HEK293T (cell line): ENCODE data around the gene RNF112.

Experiments
- CTCF ChIA-PET: fragments of 350-600 bp; formaldehyde crosslinking; extraction: SDS; loops from one replicate; lab custom pipeline; 2021; ENCODE audit warnings: antibody characterized with exemption, inconsistent platforms; lab: Yijun Ruan, JAX
- POLR2A ChIA-PET: fragments of 350-600 bp; formaldehyde crosslinking; extraction: SDS; loops from one replicate; lab custom pipeline; 2020; ENCODE audit warnings: antibody characterized with exemption, inconsistent platforms; lab: Yijun Ruan, JAX
- DNase-seq: peaks from one replicate; pipeline ENCODE4 v3.0.0; 2012; ENCODE audit warnings: mixed read lengths; ENCODE audit errors: extremely low spot score
- ARNT ChIP-seq: fragments of 450-650 bp; IDR thresholded peaks from 2 replicates; pipeline ENCODE4 v1.6.1; 2017; ENCODE audit warnings: mild to moderate bottlenecking
- BHLHE40 ChIP-seq: fragments of 450-650 bp; IDR thresholded peaks from 2 replicates; pipeline ENCODE4 v1.6.1; 2016; ENCODE audit warnings: mild to moderate bottlenecking, moderate library complexity, borderline replicate concordance
- CTBP1 ChIP-seq: fragments of 450-650 bp; IDR thresholded peaks from 2 replicates; pipeline ENCODE4 v1.6.1; 2016; ENCODE audit warnings: borderline replicate concordance
- ELF4 ChIP-seq: fragments of 450-650 bp; IDR thresholded peaks from 2 replicates; pipeline ENCODE4 v1.6.1; 2017; ENCODE audit warnings: antibody characterized with exemption
- FOXA1 ChIP-seq: fragments of 450-650 bp; IDR thresholded peaks from 2 replicates; pipeline ENCODE4 v1.6.1; 2016; ENCODE audit warnings: mild to moderate bottlenecking
- FOXK2 ChIP-seq: fragments of 450-650 bp; IDR thresholded peaks from 2 replicates; pipeline ENCODE4 v1.6.1; 2016; ENCODE audit warnings: mild to moderate bottlenecking
- FOXM1 ChIP-seq: fragments of 450-650 bp; IDR thresholded peaks from 2 replicates; pipeline ENCODE4 v1.6.1; 2017; ENCODE audit warnings: mild to moderate bottlenecking, borderline replicate concordance
- HDGF ChIP-seq: fragments of 450-650 bp; IDR thresholded peaks from 2 replicates; pipeline ENCODE4 v1.6.1; 2017; ENCODE audit warnings: antibody characterized with exemption, borderline replicate concordance
- L3MBTL2 ChIP-seq: fragments of 450-650 bp; conservative IDR thresholded peaks from 2 replicates; pipeline ENCODE4 v1.6.1; 2016; ENCODE audit warnings: mild to moderate bottlenecking
- LEF1 ChIP-seq: fragments of 450-650 bp; IDR thresholded peaks from 2 replicates; pipeline ENCODE4 v1.6.1; 2017; ENCODE audit warnings: mild to moderate bottlenecking, borderline replicate concordance
- NFRKB ChIP-seq: fragments of 450-650 bp; IDR thresholded peaks from 2 replicates; pipeline ENCODE4 v1.6.1; 2016; ENCODE audit warnings: mild to moderate bottlenecking, moderate library complexity
- PKNOX1 ChIP-seq: fragments of 450-650 bp; IDR thresholded peaks from 2 replicates; pipeline ENCODE4 v1.6.1; 2016
- SP1 ChIP-seq: fragments of 450-650 bp; IDR thresholded peaks from 2 replicates; pipeline ENCODE4 v1.6.1; 2017
- SUZ12 ChIP-seq: fragments of 450-650 bp; IDR thresholded peaks from 2 replicates; pipeline ENCODE4 v1.6.1; 2016; ENCODE audit warnings: mild to moderate bottlenecking
- TARDBP ChIP-seq: fragments of 450-650 bp; IDR thresholded peaks from 2 replicates; pipeline ENCODE4 v1.6.1; 2016
- ZNF384 ChIP-seq: fragments of 450-650 bp; IDR thresholded peaks from 2 replicates; pipeline ENCODE4 v1.6.1; 2016

RNF112 gene

DNA sequence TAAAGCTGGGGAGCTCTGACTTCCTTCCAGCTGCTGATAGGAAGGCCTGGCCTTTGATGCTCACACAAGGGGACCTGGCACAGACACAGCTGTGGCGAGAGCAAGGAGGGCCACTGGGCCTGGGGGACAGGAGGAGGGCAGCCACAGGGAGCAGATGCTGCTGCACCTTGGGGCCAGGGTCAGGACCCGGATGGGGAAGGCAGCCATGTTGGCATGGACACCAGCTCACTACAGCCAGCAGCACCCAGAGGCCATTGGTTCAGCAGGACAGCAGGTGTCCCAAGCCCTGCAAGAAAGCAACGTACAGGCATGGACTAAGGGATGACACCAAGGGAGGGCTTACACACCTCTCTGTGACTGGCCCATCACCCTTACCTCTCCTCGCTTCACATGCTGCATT, 8.0 kb upstream of the RNF112 start:
- no peak for DNase-seq
- CTCF ChIA-PET = no interaction called here
- POLR2A ChIA-PET = interaction anchor here (1.4 to 3.6 kb wide), 2 partner anchors 17 to 25 kb away, joined by 3 to 26 read pairs; partner anchors contain the start of gene MAPK7
- TF ChIP-seq FOXK2 = no peak
- TF ChIP-seq SP1 = no peak
- no peak for TF ChIP-seq HDGF
- no peak for TF ChIP-seq ZNF384
- TF ChIP-seq SUZ12 = no peak
- TF ChIP-seq CTBP1 = no peak
- TF ChIP-seq BHLHE40 = no peak

DNA sequence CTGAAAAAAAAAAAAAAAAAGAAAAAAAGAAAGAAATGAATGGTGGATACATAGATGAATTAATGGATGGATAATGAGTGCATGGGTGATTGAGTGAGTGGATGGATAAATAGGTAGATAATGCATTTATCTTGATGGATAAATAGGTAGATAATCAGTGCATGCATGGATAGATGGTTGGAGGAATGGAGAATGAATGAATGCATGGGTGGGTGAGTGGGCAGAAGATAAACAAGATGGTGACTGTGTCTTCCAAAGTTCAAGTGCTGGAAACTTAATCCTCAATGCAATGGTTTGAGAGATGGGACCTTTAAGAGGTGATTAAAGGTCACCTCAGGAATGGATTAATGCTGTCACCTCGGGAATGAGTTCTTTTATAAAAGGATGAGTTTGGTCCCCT, 6.8 kb upstream of the RNF112 start:
- CTCF ChIA-PET = no interaction called here
- POLR2A ChIA-PET = no interaction called here
- TF ChIP-seq NFRKB (no peak), SP1 (no peak), SUZ12 (no peak), LEF1 (no peak), CTBP1 (no peak), BHLHE40 (no peak), FOXK2 (no peak), FOXA1 (no peak), FOXM1 (no peak), ELF4 (no peak)
- DNase-seq = no peak

- no peak for TF ChIP-seq ARNT
- no peak for TF ChIP-seq TARDBP
- TF ChIP-seq NFRKB = no peak
- TF ChIP-seq SP1 = no peak
- TF ChIP-seq CTBP1 = no peak
- TF ChIP-seq FOXK2 = no peak
- no peak for TF ChIP-seq PKNOX1
- TF ChIP-seq L3MBTL2 = no peak
- no peak for TF ChIP-seq FOXM1
- TF ChIP-seq FOXA1 = no peak
- TF ChIP-seq ZNF384 = no peak
- TF ChIP-seq BHLHE40 = no peak
- TF ChIP-seq ELF4 = no peak
- no peak for TF ChIP-seq SUZ12
- TF ChIP-seq LEF1 = no peak
- no peak for TF ChIP-seq HDGF
- no peak for DNase-seq
- POLR2A ChIA-PET = interaction anchor here (1.4 kb wide), 1 partner anchor 27 kb away, joined by 5 read pairs; the partner anchor contains the start of gene MAPK7
- CTCF ChIA-PET = no interaction called here
Observed at GRCh38 chr17:19405114-19405513, 5.9 kb upstream of the RNF112 start.

- TF ChIP-seq ARNT (no peak), BHLHE40 (no peak), PKNOX1 (no peak), SP1 (no peak), FOXK2 (no peak), LEF1 (no peak), L3MBTL2 (no peak), HDGF (no peak), NFRKB (no peak)
- POLR2A ChIA-PET = interaction anchor here (1.2 to 2.3 kb wide), 2 partner anchors 30 kb away, joined by 3 to 15 read pairs; partner anchors contain the start of gene MAPK7
- no peak for DNase-seq
- CTCF ChIA-PET = interaction anchor here (0.7 kb wide), 1 partner anchor 10 kb away, joined by 3 read pairs; no protein-coding TSS in a partner anchor
Observed at GRCh38 chr17:19407601-19408345, 3.3 kb upstream of the RNF112 start.

DNA sequence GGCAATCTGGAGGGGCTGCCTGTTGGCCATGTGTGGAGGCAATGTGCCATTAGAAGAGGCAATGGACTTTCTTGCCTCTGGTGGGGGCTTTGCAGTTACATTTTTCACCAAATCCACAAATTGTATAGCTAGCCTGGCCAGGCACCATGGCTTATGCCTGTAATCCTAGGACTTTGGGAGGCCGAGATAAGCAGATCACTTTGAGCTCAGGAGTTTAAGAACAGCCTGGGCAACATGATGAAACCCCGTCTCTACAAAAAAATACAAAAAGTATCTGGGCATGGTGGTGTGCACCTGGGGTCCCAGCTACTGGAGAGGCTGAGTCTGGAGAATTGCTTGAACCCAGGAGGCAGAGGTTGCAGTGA, 2.7 kb upstream of the RNF112 start:
- CTCF ChIA-PET = interaction anchor here (0.7 kb wide), 1 partner anchor 10 kb away, joined by 3 read pairs; no protein-coding TSS in a partner anchor
- POLR2A ChIA-PET = interaction anchor here (2.3 kb wide), 1 partner anchor 31 kb away, joined by 15 read pairs; the partner anchor contains the start of gene MAPK7
- no peak for DNase-seq
- TF ChIP-seq ARNT (no peak), BHLHE40 (no peak), PKNOX1 (no peak), TARDBP (no peak), ZNF384 (no peak), FOXK2 (no peak)

DNA sequence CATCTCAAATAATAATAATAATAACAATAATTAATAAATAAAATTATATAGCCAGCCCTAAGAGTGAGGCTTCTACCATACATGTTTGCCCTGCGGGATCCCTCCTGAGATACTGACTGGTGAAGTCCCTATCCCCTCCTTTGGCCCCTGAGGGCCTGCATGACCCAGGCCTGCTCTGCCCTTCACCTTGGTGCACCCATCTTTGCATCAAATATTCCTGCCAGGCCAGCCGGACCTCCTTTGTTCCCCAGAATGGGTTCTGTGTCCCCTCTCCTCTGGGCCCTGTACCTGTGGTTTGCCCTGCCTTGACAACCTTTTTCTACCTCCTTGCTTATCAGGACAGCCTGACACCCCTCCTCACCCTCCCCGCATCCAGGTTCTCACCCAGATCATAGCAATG, 2.0 kb upstream of the RNF112 start:
- POLR2A ChIA-PET = interaction anchor here (2.3 kb wide), 1 partner anchor 31 kb away, joined by 15 read pairs; the partner anchor contains the start of gene MAPK7
- TF ChIP-seq FOXA1 = no peak
- TF ChIP-seq FOXM1 = no peak
- CTCF ChIA-PET = interaction anchor here (0.7 kb wide), 1 partner anchor 25 kb away, joined by 3 read pairs; no protein-coding TSS in a partner anchor

More for the DNA sequence above, 2.0 kb upstream of the RNF112 start:
- DNase-seq = no peak
